GM10248 (cell line): ENCODE data around the gene CHD5.

Experiments used
- CTCF ChIA-PET: fragments of 300-600 bp; sonication (Branson Sonifier 250); formaldehyde crosslinking; extraction: SDS; loops from one replicate; lab custom pipeline; 2021; ENCODE audit warnings: antibody characterized with exemption; lab: Yijun Ruan, JAX
- POLR2A ChIA-PET: fragments of 350-650 bp; sonication (Branson Sonifier 250); formaldehyde crosslinking; extraction: SDS; loops from one replicate; lab custom pipeline; 2020; ENCODE audit warnings: antibody characterized with exemption; lab: Yijun Ruan, JAX
- DNase-seq: peaks from one replicate; pipeline ENCODE4 v3.0.0; 2012; ENCODE audit errors: extremely low spot score
- TF ChIP-seq, protein P1 (sequence below): IDR thresholded peaks from 2 replicates; pipeline ENCODE4 v1.5.1; 2012; ENCODE audit warnings: mild to moderate bottlenecking, low read depth; ENCODE audit errors: extremely low read depth, missing control alignments, control extremely low read depth

Gene CHD5

GRCh38 chr1:6094246-6094645 is 85.9 kb downstream of the CHD5 start:
- ChIA-PET CTCF (no interaction called here), POLR2A (no interaction called here)
- DNase-seq, result no peak
- TF ChIP-seq, protein P1, sequence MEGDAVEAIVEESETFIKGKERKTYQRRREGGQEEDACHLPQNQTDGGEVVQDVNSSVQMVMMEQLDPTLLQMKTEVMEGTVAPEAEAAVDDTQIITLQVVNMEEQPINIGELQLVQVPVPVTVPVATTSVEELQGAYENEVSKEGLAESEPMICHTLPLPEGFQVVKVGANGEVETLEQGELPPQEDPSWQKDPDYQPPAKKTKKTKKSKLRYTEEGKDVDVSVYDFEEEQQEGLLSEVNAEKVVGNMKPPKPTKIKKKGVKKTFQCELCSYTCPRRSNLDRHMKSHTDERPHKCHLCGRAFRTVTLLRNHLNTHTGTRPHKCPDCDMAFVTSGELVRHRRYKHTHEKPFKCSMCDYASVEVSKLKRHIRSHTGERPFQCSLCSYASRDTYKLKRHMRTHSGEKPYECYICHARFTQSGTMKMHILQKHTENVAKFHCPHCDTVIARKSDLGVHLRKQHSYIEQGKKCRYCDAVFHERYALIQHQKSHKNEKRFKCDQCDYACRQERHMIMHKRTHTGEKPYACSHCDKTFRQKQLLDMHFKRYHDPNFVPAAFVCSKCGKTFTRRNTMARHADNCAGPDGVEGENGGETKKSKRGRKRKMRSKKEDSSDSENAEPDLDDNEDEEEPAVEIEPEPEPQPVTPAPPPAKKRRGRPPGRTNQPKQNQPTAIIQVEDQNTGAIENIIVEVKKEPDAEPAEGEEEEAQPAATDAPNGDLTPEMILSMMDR, result no peak

DNA sequence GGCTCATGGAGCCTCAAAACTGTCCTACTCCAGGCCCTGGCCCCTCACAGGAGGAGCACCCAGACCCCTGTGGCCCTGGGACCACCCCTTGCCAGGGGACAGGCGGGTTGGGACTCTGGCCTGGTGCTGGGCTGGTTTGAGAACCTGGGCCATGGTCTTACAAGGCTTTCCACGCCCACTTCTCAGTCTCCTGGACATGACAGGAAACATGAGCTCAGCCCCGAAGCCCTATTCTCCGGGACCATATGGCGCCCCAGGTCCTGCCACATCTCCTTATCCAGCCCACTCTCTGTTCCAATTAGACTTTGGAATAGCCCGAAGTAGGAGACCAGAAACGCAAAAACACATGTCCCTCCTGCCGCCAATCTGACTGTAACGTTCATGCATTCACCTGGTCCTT is 86.5 kb downstream of the CHD5 start:
- DNase-seq, result no peak
- TF ChIP-seq, protein P1, result no peak
- CTCF ChIA-PET, result no interaction called here
- POLR2A ChIA-PET, result no interaction called here

GRCh38 chr1:6093071-6093470 is 87.0 kb downstream of the CHD5 start:
- POLR2A ChIA-PET, result no interaction called here
- CTCF ChIA-PET, result no interaction called here
- TF ChIP-seq, protein P1, result no peak

DNA sequence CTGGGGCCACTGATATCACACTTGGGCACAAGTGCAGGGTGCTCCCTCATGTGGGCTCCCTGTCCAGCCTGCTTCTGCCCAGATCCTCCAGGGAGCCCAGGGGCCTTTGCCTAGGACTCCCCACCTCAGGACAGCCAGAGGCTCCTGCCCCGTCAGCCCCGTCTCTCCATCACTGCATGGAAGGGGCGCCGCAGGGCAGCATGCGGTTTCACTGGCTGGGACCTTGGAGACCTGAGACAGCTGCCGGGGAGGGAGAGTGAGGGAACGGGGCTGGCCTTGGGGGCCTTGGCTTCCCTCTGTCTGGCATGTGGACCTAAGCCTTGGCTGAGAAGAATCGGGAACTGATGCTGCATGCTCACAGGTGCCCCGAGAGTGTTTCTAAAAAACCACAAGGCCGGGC is 87.9 kb downstream of the CHD5 start:
- TF ChIP-seq, protein P1, result no peak
- DNase-seq, result no peak
- CTCF ChIA-PET, result no interaction called here
- POLR2A ChIA-PET, result no interaction called here

More at GRCh38 chr1:6093071-6093470, 87.0 kb downstream of the CHD5 start:
- DNase-seq, result no peak

DNA sequence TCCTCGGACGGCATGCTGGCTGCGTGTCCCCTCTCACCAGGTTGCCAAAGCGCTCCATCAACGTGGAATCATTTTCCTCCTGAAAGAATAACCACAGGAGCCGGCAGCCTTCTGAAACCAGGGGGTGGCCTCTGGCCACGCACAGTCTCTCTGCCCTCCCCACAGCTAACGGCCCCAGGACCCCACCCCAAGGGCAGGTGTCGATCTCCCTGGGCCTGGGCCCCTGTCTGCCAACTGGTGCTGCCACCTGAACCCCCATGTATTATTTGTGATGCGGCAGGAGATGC is 88.4 kb downstream of the CHD5 start:
- no peak for DNase-seq
- ChIA-PET POLR2A (no interaction called here), CTCF (no interaction called here)
- TF ChIP-seq, protein P1, result no peak

DNA sequence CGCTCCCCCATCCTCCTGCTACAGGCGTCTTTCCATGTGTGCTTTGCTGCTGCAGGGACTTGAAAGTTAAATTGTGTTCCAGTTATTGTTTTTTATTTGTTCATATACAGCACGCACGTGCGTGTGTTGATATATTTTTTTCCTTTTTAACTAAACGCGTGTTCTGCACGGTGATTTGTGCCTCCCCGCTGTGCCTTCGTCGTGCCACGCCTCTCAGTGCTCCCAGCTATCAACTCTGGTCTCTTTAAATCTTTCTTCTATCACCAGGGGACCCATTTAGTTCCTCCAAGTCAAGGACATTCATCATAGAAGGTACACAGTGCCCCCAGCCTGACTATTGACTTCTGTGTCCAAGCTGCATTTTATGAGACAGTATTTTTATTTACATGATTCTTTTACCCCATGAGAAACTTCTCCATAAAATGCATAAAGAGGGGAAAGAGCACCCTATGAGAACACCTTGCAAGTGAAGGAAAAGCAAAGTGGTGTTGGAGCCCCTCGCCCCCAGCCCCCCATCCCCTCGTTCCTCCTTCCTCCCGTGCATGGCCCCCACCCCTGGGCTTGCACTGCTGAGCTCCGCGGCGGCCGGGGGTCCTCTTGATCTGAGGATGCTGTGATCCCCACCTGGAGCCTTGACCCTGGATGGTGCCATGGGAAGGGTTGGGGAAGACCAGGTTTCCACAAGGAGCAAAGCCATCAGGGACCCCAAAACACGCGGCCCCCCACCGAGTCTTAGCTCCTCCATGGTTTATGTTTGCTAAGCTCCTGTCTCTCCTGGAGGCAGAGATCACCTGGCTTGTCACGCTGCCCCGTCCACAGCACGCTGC is 88.9 kb downstream of the CHD5 start:
- no peak for DNase-seq
- CTCF ChIA-PET, result interaction anchor here (1.3 kb wide), 1 partner anchor 12 kb away, joined by 3 read pairs; no protein-coding TSS in a partner anchor
- POLR2A ChIA-PET, result no interaction called here
- TF ChIP-seq, protein P1, result no peak
